ENCODE data around the gene HPSE2.
"Not testable (repeated sequence)": the region's sequence is repeated elsewhere in the genome, so short reads cannot be mapped to it uniquely, and the experiment has no call there.

HPSE2 gene

DNA sequence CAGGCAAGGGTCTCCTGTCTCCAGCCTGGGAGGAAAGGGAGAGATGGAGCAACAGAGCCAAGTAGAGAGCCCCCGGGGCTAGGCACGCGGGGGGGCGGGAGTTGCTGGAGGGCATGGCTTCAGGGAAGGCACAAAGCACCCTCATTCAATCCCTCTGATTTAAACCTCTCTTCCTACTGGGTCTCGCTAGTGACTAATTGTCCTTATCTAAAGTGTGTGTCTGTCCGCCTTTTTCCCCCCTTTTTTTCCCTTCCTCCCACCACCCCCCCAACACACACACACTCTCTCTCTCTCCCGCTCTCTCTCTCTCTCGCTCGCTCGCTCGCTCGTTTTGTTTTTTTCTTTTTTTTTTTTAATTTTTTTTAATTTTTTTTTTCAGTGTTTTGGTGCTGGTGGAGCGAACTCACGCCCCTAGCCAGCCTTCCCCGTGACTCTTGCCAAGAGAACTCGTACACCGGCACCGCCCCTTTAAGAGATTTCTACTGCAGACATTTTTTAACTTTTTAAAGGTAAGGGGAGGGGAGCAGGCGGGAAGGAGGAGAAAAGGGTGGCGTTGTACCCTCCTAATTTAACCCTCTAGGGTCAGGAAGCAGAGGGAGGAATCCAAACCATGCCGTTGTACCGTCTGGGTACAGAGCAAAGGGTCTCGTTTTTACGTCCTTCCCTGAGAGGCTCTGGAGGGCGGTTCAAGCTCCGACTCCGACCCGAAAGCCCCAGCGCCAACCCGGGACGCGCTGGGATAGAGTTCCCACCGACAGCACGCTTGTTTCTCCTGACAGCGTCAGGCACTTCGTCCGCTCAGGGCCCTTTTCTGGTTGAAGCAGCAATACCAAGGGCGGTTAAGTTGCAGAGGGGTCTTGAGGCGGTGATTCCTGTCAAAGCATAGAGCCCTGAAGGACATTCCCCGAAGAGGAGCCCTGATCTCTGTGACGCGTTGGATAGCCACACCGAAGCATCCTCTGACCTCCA is at the start of gene HPSE2:
Gene HPSE2, minus strand, starts transcription at position 195 of the 969 bp plus-strand sequence.
- TF ChIP-seq POLR2A (IDR thresholded peaks at IDR 0.05; ENCODE audit: low read length), result no peak
- no peak for TF ChIP-seq GATA1 (IDR thresholded peaks at IDR 0.05; ENCODE audit: low read depth, low read length)
- peak; percentile 7 to 13 for DNase-seq

DNA sequence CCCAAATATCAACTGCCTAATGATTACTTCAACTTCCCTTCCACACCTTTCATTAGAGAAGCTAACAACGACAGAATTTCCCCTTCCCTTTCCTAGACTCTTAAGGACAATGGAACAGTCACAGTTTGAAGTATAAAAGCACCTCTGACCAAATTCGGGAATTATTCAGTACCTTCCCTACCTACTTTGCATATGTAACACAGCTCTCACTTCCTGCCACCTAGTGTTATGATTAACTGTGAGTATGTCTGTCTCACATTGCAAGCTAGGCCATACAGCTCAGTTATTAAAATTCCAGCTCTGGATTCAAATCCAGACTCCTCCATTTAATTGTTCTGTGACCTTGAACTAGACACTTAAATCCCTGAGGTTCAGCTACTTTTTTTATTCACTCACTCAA is 44.8 kb upstream of the HPSE2 start:
- no peak for DNase-seq
- TF ChIP-seq GATA1 (IDR thresholded peaks at IDR 0.05; ENCODE audit: low read depth, low read length) (no peak), POLR2A (IDR thresholded peaks at IDR 0.05; ENCODE audit: low read length) (no peak)

DNA sequence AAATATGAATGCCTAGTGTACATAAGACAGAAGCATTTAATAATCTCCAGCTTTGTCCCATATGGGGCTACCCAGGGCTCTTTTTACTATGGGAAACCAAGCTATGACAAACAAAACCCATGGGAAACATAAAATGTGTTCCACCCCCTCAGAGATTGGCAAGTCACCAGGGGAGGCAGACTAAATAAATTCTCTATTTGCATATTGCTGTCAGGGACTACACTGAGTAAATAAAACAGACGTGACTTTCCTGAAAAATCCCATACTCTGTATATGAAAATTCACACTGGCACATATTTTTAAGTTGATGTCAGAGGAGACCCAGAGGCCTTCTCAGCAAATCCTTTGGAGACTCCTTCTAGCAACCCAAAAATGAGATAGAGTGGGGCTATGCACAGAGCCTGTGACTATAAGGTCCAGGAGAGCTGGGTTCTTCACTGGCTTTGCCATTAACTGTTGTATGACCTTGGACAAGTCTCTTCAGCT is 44.0 kb upstream of the HPSE2 start:
- DNase-seq, result no peak
- TF ChIP-seq GATA1 (IDR thresholded peaks at IDR 0.05; ENCODE audit: low read depth, low read length) (no peak), POLR2A (IDR thresholded peaks at IDR 0.05; ENCODE audit: low read length) (no peak)

DNA sequence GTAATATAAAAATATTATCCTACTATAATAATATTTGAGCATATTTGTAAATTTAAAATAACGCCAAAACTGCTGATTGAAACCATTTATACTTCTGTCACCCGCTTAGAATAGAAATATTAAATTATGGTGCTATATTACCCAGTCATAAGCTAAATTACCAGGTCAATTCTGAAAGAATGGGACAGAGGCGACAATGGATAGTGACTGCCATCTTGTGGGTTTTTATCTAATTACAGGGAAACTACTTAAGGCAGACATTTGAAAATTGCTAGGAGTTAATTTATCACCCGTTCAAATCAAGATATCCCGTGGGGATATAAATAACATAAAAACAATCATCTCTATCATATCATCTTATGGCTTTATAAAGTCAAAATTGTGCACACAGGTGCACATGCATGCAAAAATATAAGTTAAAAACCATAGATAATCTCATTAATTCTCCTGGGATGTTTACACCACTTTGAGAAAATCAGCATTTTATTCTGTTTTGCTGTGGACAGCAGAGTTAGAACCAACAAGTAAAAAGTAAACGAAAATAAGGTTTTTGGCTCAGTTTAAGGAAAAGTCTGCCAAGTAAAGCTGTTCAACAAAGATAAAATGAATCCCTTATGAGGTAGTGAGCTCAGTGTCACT is 41.3 kb upstream of the HPSE2 start:
- peak; percentile 34 to 62 for DNase-seq
- TF ChIP-seq POLR2A (IDR thresholded peaks at IDR 0.05; ENCODE audit: low read length), result no peak
- TF ChIP-seq GATA1 (IDR thresholded peaks at IDR 0.05; ENCODE audit: low read depth, low read length), result no peak

DNA sequence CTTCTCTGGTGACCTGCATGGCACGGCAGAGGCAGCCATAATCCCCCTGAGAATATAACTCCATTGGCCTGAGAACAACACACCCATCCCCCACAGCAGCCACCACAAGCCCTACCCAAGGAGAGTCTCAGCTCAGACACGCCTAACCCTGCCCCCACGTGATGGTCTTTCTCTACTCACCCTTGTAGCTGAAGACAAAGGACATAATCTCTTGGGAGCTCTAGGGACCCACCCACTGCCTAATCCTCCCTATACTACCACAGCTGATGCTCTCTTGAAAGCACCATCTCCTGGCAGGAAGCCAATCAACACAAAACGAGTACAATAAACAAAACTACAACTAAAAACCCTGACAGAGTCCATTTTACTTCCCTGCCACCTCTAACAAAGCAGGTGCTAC is 30.7 kb upstream of the HPSE2 start:
- no peak for TF ChIP-seq POLR2A (IDR thresholded peaks at IDR 0.05; ENCODE audit: low read length)
- no peak for TF ChIP-seq GATA1 (IDR thresholded peaks at IDR 0.05; ENCODE audit: low read depth, low read length)
- no peak for DNase-seq

DNA sequence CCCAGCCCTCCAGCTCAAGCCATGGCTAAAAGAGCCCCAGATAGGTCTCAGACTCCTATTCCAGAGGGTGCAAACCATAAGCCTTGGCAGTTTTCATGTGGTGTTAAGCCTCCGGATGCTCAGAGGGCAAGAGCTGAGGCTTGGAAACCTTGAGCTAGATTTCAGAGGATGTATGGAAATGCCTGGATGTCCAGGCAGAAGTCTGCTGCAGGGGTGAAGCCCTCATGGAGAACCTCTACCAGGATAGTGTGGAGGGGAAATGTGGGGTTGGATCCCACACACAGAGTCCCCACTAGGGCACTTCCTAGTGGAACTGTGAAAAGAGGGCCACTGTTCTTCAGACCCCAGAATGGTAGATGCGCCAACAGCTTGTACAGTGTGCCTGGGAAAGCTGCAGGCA is 13.2 kb upstream of the HPSE2 start:
- no peak for TF ChIP-seq POLR2A (IDR thresholded peaks at IDR 0.05; ENCODE audit: low read length)
- TF ChIP-seq GATA1 (IDR thresholded peaks at IDR 0.05; ENCODE audit: low read depth, low read length), result no peak
- DNase-seq, result no peak

DNA sequence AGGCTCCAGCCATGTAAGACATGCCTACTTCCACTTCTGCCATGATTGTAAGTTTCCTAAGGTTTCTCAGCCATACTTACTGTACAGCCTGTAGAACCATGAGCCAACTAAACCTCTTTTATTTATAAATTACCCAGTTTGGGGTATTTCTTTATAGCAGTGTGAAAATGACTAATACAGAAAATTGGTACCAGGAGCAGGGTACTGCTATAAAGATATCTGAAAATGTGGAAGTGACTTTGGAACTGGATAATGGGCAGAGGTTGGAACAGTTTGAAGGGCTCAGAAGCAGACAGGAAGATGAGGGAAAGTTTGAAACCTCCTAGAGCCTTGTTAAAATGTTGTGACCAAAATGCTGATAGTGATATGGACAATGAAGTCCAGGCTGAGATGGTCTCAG is 12.2 kb upstream of the HPSE2 start:
- DNase-seq, result not testable (repeated sequence)

DNA sequence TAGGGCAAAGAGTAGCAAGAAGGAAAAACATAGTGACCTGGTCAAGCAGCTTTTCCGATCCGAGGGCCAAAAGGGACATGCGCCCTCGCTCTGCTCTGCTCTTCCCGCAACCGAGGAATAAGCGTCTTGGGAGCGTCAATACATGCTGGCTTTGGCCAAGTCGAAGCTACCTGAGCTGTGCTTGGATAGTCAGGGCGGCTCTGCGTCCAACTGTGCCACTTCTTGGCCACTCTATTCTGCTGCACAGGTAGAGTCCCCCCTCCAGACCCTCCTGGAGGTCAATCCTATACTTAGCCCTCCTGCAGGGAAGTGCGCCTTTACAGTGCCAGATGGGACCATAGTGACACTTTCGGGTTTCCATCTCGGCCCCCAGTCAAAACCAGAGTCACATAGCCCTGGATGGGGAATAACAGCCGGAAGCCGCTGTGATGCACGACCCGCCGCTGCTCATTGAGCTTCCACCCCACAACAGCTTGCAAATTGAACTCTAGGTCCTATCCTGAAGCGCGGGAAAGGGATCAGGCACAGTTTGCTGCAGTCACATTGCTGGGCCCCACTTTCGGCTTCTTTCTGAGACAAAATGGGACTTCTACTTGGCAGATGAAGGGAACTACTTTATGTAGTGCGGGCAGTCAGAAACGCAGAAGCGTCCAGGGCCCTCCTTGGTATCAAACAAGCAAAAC is 1.1 kb upstream of the HPSE2 start:
- TF ChIP-seq GATA1 (IDR thresholded peaks at IDR 0.05; ENCODE audit: low read depth, low read length), result no peak
- TF ChIP-seq POLR2A (IDR thresholded peaks at IDR 0.05; ENCODE audit: low read length), result no peak
- DNase-seq, result no peak

DNA sequence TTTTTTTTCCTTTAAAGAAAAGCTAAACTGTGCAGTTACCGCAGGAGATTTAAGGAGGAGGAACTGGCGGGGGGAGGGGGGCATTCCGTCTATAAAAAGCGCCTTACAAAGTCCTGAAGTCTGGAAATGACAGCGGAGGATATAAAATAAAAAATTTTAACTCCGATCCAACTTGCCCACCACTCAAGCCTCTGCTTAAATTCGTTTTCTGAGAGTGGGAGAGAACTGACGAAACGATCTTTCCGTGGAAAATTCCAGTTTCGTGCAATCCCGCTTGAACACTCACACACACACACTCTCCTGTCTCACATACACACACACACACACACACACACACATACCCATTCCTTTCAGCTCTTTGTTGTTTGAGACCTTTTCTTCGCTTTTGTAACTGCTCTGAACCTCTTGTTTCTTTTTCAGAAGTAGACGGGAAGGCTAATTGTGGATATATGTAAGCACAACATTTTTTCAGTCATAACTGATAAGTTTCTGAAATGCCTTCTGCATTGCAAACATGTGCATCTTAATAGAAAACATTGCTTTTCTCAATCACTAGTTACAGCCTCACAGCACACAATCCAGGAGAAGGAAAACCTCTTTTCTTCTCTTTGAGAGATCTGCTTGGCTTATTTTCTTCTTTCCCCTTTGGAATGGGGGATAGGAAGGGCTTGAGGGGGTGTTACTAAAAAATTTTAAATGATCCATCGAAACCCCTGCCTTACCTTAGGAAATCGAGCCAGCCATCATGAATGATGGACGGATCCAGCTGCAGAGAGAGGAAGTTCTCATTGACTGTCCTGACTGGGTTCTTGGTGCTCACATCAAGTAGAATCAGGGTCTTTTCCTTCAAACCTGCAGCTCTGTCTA is 628 bp downstream of the HPSE2 start:
- no peak for DNase-seq
- TF ChIP-seq POLR2A (IDR thresholded peaks at IDR 0.05; ENCODE audit: low read length), result no peak
- no peak for TF ChIP-seq GATA1 (IDR thresholded peaks at IDR 0.05; ENCODE audit: low read depth, low read length)

DNA sequence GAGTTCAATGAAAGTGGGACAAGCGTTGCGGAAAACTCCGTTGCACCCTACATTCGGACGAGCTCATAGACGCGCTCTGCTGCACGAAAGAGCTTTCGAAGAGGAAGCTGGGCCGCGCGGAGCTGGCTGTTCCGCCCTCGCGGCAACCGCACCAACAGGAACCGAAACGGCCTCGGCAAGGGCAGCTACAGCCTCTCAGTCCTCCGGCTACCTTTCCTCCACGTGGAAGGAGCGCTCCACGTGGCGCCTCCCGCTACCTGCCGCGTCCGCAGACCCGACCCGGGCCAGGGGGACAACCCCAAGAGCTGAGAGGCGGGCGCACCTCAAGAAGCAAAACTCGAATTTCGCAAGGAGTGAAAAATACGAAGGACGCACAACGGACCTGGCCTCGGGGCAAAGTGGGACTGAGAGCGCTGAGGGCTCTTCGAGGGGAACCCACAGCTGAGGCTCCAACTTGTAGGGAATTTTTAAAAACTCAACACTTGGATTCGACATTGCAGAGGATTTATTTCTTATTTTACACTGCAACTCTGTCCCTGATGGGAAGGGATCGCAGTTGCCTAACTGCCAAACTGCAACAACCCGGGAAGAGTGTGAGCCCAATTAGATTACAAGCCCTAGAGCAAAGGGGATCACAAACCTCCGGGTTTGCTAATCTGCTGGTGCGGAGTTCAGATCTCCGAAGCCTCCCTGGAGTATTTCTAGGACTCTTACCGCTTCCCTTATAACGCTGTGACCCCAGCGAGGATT is 1.4 kb downstream of the HPSE2 start:
- DNase-seq, result peak; percentile 32 to 45
- no peak for TF ChIP-seq GATA1 (IDR thresholded peaks at IDR 0.05; ENCODE audit: low read depth, low read length)
- no peak for TF ChIP-seq POLR2A (IDR thresholded peaks at IDR 0.05; ENCODE audit: low read length)

DNA sequence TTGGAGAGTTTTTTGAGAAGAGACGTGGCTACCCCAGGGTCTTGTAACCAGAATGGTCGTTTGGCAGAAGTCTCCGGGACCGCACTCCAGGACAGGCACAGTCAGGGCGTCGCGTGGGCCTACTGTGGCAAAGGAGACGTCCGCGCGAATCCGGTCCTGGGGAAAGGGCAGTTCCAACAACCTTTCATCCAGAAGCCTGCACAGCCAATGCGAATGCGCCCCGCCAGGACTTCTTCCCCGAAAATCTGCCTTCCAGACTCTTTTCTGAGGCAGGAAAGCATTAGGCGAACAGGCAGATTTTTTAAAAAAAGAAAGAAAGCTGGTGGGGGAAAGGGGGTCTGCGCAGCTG is 2.0 kb downstream of the HPSE2 start:
- no peak for TF ChIP-seq GATA1 (IDR thresholded peaks at IDR 0.05; ENCODE audit: low read depth, low read length)
- no peak for TF ChIP-seq POLR2A (IDR thresholded peaks at IDR 0.05; ENCODE audit: low read length)
- no peak for DNase-seq

DNA sequence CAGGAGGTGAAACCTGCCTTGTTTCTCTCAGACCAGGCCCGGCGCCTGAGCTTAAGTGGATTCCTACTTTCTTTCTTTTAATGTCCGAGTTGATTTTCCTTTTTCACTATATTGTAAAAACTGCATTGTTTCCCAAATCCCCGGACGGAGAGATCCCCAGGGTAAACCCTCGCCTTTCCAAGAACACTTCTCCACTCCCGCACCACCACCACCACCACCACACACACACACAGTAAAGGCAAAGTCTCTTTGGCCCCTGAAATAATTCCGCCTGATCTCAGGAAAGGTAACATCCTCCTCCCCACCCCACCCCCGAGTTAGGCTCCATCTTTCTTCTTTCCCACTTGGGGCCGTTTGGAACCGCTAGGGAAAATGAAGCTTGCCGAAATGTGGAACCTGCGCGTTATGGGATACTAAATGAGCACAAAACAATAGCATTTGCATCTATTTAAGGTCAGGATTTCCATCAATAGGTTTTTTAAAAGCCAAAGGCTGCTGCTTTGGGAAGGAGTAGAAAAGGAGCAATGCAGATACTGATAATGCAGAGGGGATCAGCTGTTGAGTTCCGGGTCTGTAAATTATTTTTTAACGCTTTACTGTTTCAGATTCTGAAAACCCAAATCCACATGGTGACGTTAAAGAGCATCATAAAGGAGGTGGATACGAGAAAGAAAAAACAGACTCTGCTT is 2.5 kb downstream of the HPSE2 start:
- no peak for DNase-seq
- TF ChIP-seq POLR2A (IDR thresholded peaks at IDR 0.05; ENCODE audit: low read length) (no peak), GATA1 (IDR thresholded peaks at IDR 0.05; ENCODE audit: low read depth, low read length) (no peak)
